ENCODE measurements around the gene CNTLN. TPM values are rescaled to one million over a fixed set of nuclear protein-coding genes. Genes with fewer than 3 reads are reported as not detected.

CNTLN gene
- total and polyA plus RNA-seq, 2 experiments from 2014 or later, result 17.7 to 21.8 TPM

- TF ChIP-seq REST (IDR thresholded peaks at IDR 0.05; ENCODE audit: unreplicated experiment) (no peak), JUNB (IDR thresholded peaks at IDR 0.05; ENCODE audit: unreplicated experiment) (no peak)
These were observed 232.2 kb downstream of the CNTLN start (continued) for GRCh38 chr9:17367035-17367434.

DNA sequence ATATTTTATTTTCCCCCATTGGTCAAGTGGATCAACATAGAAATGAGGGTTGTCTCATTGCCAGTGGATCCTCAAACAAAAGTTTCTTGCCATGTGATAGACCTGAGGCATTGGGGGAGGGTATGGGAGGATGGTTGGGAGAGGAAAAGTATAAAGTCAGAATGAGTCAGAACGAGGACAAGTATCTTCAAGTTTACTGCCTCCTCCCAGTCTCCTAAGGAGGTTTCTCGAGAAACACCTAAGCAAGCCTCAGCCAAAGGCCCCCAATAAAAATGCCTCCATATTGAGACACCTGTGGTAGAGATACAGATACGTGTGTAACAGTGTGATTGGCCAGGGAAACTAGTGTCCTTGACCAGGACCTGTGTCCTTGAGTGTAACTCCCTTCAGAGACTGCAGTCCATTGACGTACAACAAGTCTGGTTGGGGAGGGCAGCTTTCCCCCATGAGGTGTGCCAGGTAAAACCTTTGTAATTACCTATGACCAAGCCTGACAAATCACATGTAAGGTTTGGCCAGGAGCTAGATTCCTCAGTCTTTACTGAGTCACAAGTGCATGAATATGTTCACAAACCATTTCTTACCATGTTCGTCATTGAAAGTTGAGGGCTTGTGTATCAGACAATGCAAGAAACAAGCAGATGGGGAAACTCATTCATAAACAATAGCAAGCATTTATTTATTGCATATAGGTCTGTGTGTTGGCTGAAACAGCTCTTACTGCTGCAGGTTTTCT is 245.5 kb downstream of the CNTLN start:
- ATAC-seq, result no peak

More for the DNA sequence above, 245.5 kb downstream of the CNTLN start:
- no peaks in the 10 kb centered on the region for H3K27me3 Mint-ChIP-seq (ENCODE audit: insufficient read depth, low read depth, poor library complexity)
- TF ChIP-seq EZH2 (IDR thresholded peaks at IDR 0.05; ENCODE audit: low read depth, unreplicated experiment) (no peak), POLR2AphosphoS5 (IDR thresholded peaks at IDR 0.05; ENCODE audit: low read depth) (no peak), STAT1 (IDR thresholded peaks at IDR 0.05; ENCODE audit: unreplicated experiment) (no peak), ZNF114 (CRISPR knock-in tag; IDR thresholded peaks at IDR 0.05) (no peak), EZH2phosphoT487 (IDR thresholded peaks at IDR 0.05; ENCODE audit: unreplicated experiment) (no peak), ETS1 (IDR thresholded peaks at IDR 0.05) (no peak), REST (IDR thresholded peaks at IDR 0.05; ENCODE audit: unreplicated experiment) (no peak), ZNF331 (CRISPR knock-in tag; IDR thresholded peaks at IDR 0.05; ENCODE audit: low read depth) (no peak), CREB1 (CRISPR knock-in tag; IDR thresholded peaks at IDR 0.05; ENCODE audit: low read depth) (no peak), NANOG (IDR thresholded peaks at IDR 0.05; ENCODE audit: borderline replicate concordance) (no peak), JUNB (IDR thresholded peaks at IDR 0.05; ENCODE audit: unreplicated experiment) (no peak)
- TF ChIP-seq, protein P1, sequence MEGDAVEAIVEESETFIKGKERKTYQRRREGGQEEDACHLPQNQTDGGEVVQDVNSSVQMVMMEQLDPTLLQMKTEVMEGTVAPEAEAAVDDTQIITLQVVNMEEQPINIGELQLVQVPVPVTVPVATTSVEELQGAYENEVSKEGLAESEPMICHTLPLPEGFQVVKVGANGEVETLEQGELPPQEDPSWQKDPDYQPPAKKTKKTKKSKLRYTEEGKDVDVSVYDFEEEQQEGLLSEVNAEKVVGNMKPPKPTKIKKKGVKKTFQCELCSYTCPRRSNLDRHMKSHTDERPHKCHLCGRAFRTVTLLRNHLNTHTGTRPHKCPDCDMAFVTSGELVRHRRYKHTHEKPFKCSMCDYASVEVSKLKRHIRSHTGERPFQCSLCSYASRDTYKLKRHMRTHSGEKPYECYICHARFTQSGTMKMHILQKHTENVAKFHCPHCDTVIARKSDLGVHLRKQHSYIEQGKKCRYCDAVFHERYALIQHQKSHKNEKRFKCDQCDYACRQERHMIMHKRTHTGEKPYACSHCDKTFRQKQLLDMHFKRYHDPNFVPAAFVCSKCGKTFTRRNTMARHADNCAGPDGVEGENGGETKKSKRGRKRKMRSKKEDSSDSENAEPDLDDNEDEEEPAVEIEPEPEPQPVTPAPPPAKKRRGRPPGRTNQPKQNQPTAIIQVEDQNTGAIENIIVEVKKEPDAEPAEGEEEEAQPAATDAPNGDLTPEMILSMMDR (conservative IDR thresholded peaks at IDR 0.05; ENCODE audit: low read depth in 2 of 2), result no peak
- peaks cover 11% of the 10 kb centered on the region; the same call in 1 of the 3 replicates for H3K36me3 Mint-ChIP-seq (ENCODE audit: low read depth)
- Histone ChIP-seq H4K20me1 (replicated peaks; ENCODE audit: insufficient read depth) (no peaks in the 10 kb centered on the region), H2AFZ (no peak overlapping the region), H3K27me3 (ENCODE audit: insufficient read depth) (no peaks in the 10 kb centered on the region), H3K4me1 (ENCODE audit: insufficient read depth) (no peaks in the 10 kb centered on the region), H3K79me2 (replicated peaks; ENCODE audit: insufficient read depth) (no peaks in the 10 kb centered on the region), H3F3A (replicated peaks; ENCODE audit: low read depth) (no peaks in the 10 kb centered on the region), H3K4me3 (no peak overlapping the region), H3K36me3 (ENCODE audit: insufficient read depth) (no peaks in the 10 kb centered on the region), H3K4me2 (no peak overlapping the region), H3K27ac (ENCODE audit: low read depth) (no peak overlapping the region), H3K9me2 (ENCODE audit: insufficient read depth) (no peaks in the 10 kb centered on the region; the same call in 1 of the 2 replicates)
- no peaks in the 10 kb centered on the region for H3K9me3 Mint-ChIP-seq
- H3K4me3 Mint-ChIP-seq, result no peak overlapping the region
- no peaks in the 10 kb centered on the region for H3K4me1 Mint-ChIP-seq
- DNase-seq (ENCODE audit: low spot score), result no peak
- no peak overlapping the region for H3K27ac Mint-ChIP-seq
